Mammary epithelial cell (primary cell): ENCODE measurements around the gene SLC10A3.

Experiments used
- CTCF ChIP-seq, 2 donors: IDR thresholded peaks in 1 of 2; conservative IDR thresholded peaks in 1 of 2; 2 replicates each; pipeline ENCODE4 v1.5.1; 2011 to 2012; ENCODE audit warnings: inconsistent platforms in 2 of 2, low read length in 2 of 2, mild to moderate bottlenecking in 2 of 2, control low read depth in 1 of 2, low read depth in 1 of 2; ENCODE audit not compliant: insufficient read depth in 1 of 2; ENCODE audit errors: extremely low read depth in 1 of 2
- EZH2 ChIP-seq: IDR thresholded peaks from 2 replicates; pipeline ENCODE4 v1.6.1; 2012; ENCODE audit warnings: low read length, inconsistent platforms, borderline replicate concordance

GRCh38 chrX:154459832-154460231 is 30.6 kb downstream of the SLC10A3 start:
- no peak for TF ChIP-seq CTCF (conservative IDR thresholded peaks at IDR 0.05 in 1 of 2, IDR thresholded peaks at IDR 0.05 in 1 of 2; ENCODE audit: extremely low read depth in 1 of 2, insufficient read depth in 1 of 2, low read depth in 1 of 2, low read length in 2 of 2)
- no peak for TF ChIP-seq EZH2
